Endothelial cell of umbilical vein (primary cell): ENCODE results near the gene SH3TC2.

Experiments
- EZH2 ChIP-seq: IDR thresholded peaks from 2 replicates; pipeline ENCODE4 v1.6.1; 2012; ENCODE audit warnings: borderline replicate concordance, low read depth, mild to moderate bottlenecking, moderate library complexity, low read length, inconsistent platforms; ENCODE audit not compliant: severe bottlenecking
- GATA2 ChIP-seq: IDR thresholded peaks from 2 replicates; pipeline ENCODE4 v1.7.0; 2011; ENCODE audit warnings: low read depth, mild to moderate bottlenecking, moderate library complexity, mixed read lengths, low read length; ENCODE audit not compliant: insufficient read length, insufficient read depth
- JUN ChIP-seq: IDR thresholded peaks from 2 replicates; pipeline ENCODE4 v1.6.1; 2011; ENCODE audit warnings: borderline replicate concordance, low read depth; ENCODE audit not compliant: insufficient read length, insufficient read depth
- MAX ChIP-seq: IDR thresholded peaks from 2 replicates; pipeline ENCODE4 v1.6.1; 2011; ENCODE audit not compliant: insufficient read depth, insufficient read length
- MYC ChIP-seq: IDR thresholded peaks from one replicate; pipeline ENCODE4 v1.6.1; 2011; ENCODE audit warnings: mild to moderate bottlenecking, low read depth, low read length
- POLR2A ChIP-seq: IDR thresholded peaks from 2 replicates; pipeline ENCODE4 v1.6.1; 2012; ENCODE audit warnings: low read depth, mild to moderate bottlenecking, control low read depth, low read length
- TF ChIP-seq, protein P1 (sequence below), 2 donors: IDR thresholded peaks; 1 replicate in 1 of 2; 2 replicates in 1 of 2; pipeline ENCODE4 v1.5.1; 2011; ENCODE audit warnings: low read length in 2 of 2, mild to moderate bottlenecking in 2 of 2, moderate library complexity in 2 of 2, control low read depth in 1 of 2, inconsistent platforms in 1 of 2, low read depth in 1 of 2; ENCODE audit not compliant: insufficient read depth in 1 of 2; ENCODE audit errors: extremely low read depth in 1 of 2

DNA sequence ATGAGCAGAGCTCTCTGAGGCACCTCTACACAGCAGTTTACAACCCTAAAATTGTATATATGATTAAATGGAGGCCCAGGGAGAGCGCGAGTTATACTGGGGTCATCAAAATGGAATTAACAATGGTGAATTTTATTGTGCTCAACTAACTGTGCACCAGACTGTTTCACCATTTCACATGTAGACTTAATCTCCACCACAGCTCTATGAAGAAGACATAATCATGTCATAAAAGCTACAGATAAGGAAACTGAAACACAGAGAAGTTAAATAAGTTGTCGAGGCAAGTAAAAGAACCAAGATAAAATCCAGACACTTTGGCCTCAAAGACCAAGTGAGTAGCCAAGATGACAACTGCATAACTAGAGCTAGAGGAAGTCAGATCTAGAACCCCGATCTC is 1.5 kb downstream of the SH3TC2 start:
- no peak for TF ChIP-seq MYC
- no peak for TF ChIP-seq POLR2A
- TF ChIP-seq, protein P1, sequence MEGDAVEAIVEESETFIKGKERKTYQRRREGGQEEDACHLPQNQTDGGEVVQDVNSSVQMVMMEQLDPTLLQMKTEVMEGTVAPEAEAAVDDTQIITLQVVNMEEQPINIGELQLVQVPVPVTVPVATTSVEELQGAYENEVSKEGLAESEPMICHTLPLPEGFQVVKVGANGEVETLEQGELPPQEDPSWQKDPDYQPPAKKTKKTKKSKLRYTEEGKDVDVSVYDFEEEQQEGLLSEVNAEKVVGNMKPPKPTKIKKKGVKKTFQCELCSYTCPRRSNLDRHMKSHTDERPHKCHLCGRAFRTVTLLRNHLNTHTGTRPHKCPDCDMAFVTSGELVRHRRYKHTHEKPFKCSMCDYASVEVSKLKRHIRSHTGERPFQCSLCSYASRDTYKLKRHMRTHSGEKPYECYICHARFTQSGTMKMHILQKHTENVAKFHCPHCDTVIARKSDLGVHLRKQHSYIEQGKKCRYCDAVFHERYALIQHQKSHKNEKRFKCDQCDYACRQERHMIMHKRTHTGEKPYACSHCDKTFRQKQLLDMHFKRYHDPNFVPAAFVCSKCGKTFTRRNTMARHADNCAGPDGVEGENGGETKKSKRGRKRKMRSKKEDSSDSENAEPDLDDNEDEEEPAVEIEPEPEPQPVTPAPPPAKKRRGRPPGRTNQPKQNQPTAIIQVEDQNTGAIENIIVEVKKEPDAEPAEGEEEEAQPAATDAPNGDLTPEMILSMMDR (IDR thresholded peaks at IDR 0.05; ENCODE audit: extremely low read depth in 1 of 2, insufficient read depth in 1 of 2, low read depth in 1 of 2, low read length in 2 of 2): no peak
- no peak for TF ChIP-seq MAX
- no peak for TF ChIP-seq JUN
- no peak for TF ChIP-seq EZH2
- no peak for TF ChIP-seq GATA2
